Breast epithelium (tissue), 3 donors: ENCODE results near the gene TMEM200C.

ENCODE experiments used
- POLR2A ChIP-seq: fragments of 450-650 bp; IDR thresholded peaks from one replicate; pipeline ENCODE4 v1.6.1; 2016; ENCODE audit warnings: antibody characterized with exemption, mild to moderate bottlenecking, moderate library complexity
- TF ChIP-seq, protein P1 (sequence below), 3 donors: fragments of 450-650 bp; IDR thresholded peaks; one replicate each; pipeline ENCODE4 v1.5.1; 2016 to 2017; ENCODE audit warnings: antibody characterized with exemption in 3 of 3, mild to moderate bottlenecking in 3 of 3, moderate library complexity in 3 of 3

DNA sequence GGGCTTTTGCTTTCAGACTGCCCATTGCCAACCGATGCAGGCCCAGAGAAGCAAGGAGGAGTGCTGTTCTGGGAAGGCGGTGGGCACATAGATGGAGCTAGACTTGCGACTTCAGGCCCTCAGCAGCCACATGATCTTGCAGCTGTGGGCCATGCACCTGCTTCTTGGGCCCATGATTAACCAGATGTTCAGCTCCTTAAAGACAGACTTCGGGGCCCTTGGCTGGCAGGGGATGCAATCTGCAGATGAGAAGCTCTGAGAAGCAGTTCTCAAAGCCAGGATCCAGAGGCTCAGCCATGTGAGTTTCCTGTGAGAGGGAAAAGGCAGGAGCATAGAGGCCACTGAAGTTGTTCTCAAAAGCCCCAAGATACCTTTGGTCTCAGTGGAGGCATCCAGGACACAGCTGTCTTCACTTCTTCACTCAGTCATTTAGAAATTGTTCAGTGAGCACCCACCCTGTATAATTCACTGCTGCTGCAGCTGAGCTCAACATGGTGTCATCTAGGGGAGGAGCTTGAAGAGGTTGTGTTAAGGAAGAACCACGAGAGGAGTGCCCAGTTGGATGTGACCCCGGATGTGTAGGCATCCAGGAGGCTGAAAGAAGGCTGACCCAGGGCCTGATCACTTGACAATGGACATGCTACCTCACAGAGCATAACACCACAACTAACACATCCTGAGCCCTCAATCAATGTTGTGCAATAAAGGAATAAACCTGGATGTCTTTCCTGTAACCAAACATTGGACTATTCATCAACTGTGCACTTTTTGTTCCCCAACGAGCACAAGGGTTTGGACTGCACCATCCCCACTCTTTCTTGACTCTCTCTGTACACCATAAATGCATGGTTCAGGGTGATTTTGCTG is 44.7 kb upstream of the TMEM200C start:
- TF ChIP-seq, protein P1, sequence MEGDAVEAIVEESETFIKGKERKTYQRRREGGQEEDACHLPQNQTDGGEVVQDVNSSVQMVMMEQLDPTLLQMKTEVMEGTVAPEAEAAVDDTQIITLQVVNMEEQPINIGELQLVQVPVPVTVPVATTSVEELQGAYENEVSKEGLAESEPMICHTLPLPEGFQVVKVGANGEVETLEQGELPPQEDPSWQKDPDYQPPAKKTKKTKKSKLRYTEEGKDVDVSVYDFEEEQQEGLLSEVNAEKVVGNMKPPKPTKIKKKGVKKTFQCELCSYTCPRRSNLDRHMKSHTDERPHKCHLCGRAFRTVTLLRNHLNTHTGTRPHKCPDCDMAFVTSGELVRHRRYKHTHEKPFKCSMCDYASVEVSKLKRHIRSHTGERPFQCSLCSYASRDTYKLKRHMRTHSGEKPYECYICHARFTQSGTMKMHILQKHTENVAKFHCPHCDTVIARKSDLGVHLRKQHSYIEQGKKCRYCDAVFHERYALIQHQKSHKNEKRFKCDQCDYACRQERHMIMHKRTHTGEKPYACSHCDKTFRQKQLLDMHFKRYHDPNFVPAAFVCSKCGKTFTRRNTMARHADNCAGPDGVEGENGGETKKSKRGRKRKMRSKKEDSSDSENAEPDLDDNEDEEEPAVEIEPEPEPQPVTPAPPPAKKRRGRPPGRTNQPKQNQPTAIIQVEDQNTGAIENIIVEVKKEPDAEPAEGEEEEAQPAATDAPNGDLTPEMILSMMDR (IDR thresholded peaks at IDR 0.05), result no peak
- no peak for TF ChIP-seq POLR2A
